Ishikawa (cell line): ENCODE results near the gene BMPR1A.

Source experiments
- CEBPB ChIP-seq: IDR thresholded peaks from 2 replicates; pipeline ENCODE4 v1.6.1; 2012
- CREB1 ChIP-seq: IDR thresholded peaks from 2 replicates; pipeline ENCODE4 v1.6.1; 2012; ENCODE audit warnings: low read depth
- EGR1 ChIP-seq: IDR thresholded peaks from 2 replicates; pipeline ENCODE4 v1.6.1; 2012
- EP300 ChIP-seq: IDR thresholded peaks from 2 replicates; pipeline ENCODE4 v1.6.1; 2012; ENCODE audit warnings: borderline replicate concordance
- FOXM1 ChIP-seq: IDR thresholded peaks from 2 replicates; pipeline ENCODE4 v1.6.1; 2012; ENCODE audit warnings: low read depth, borderline replicate concordance
- NFIC ChIP-seq: IDR thresholded peaks from 2 replicates; pipeline ENCODE4 v1.6.1; 2012
- RAD21 ChIP-seq: IDR thresholded peaks from 2 replicates; pipeline ENCODE4 v1.6.1; 2012; ENCODE audit warnings: low read depth
- TAF1 ChIP-seq: IDR thresholded peaks from 2 replicates; pipeline ENCODE4 v1.6.1; 2012; ENCODE audit warnings: low read depth, mild to moderate bottlenecking
- TCF12 ChIP-seq: IDR thresholded peaks from 2 replicates; pipeline ENCODE4 v1.6.1; 2012; ENCODE audit warnings: low read depth
- TEAD4 ChIP-seq: IDR thresholded peaks from 2 replicates; pipeline ENCODE4 v1.6.1; 2012
- YY1 ChIP-seq: IDR thresholded peaks from 2 replicates; pipeline ENCODE4 v1.6.1; 2012; ENCODE audit warnings: low read depth
- ZBTB7A ChIP-seq: IDR thresholded peaks from 2 replicates; pipeline ENCODE4 v1.6.1; 2012; ENCODE audit warnings: low read depth
- TF ChIP-seq, protein P1 (sequence below): IDR thresholded peaks from 2 replicates; pipeline ENCODE4 v1.6.1; 2012
- TF ChIP-seq, protein P2 (sequence below): IDR thresholded peaks from 2 replicates; pipeline ENCODE4 v1.6.1; 2012; ENCODE audit warnings: low read depth, mild to moderate bottlenecking
- TF ChIP-seq, protein P3 (sequence below): IDR thresholded peaks from 2 replicates; pipeline ENCODE4 v1.6.1; 2012

The BMPR1A gene

GRCh38 chr10:86861351-86861750 is 104.9 kb downstream of the BMPR1A start:
- TF ChIP-seq TCF12 (no peak), NFIC (no peak), CREB1 (no peak), YY1 (no peak), RAD21 (no peak), EGR1 (no peak), TEAD4 (no peak), ZBTB7A (no peak), TAF1 (no peak), EP300 (no peak), FOXM1 (no peak), CEBPB (no peak)
- TF ChIP-seq, protein P1, sequence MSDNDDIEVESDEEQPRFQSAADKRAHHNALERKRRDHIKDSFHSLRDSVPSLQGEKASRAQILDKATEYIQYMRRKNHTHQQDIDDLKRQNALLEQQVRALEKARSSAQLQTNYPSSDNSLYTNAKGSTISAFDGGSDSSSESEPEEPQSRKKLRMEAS = no peak
- TF ChIP-seq, protein P2, sequence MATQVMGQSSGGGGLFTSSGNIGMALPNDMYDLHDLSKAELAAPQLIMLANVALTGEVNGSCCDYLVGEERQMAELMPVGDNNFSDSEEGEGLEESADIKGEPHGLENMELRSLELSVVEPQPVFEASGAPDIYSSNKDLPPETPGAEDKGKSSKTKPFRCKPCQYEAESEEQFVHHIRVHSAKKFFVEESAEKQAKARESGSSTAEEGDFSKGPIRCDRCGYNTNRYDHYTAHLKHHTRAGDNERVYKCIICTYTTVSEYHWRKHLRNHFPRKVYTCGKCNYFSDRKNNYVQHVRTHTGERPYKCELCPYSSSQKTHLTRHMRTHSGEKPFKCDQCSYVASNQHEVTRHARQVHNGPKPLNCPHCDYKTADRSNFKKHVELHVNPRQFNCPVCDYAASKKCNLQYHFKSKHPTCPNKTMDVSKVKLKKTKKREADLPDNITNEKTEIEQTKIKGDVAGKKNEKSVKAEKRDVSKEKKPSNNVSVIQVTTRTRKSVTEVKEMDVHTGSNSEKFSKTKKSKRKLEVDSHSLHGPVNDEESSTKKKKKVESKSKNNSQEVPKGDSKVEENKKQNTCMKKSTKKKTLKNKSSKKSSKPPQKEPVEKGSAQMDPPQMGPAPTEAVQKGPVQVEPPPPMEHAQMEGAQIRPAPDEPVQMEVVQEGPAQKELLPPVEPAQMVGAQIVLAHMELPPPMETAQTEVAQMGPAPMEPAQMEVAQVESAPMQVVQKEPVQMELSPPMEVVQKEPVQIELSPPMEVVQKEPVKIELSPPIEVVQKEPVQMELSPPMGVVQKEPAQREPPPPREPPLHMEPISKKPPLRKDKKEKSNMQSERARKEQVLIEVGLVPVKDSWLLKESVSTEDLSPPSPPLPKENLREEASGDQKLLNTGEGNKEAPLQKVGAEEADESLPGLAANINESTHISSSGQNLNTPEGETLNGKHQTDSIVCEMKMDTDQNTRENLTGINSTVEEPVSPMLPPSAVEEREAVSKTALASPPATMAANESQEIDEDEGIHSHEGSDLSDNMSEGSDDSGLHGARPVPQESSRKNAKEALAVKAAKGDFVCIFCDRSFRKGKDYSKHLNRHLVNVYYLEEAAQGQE = no peak
- TF ChIP-seq, protein P3, sequence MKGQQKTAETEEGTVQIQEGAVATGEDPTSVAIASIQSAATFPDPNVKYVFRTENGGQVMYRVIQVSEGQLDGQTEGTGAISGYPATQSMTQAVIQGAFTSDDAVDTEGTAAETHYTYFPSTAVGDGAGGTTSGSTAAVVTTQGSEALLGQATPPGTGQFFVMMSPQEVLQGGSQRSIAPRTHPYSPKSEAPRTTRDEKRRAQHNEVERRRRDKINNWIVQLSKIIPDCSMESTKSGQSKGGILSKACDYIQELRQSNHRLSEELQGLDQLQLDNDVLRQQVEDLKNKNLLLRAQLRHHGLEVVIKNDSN = no peak

DNA sequence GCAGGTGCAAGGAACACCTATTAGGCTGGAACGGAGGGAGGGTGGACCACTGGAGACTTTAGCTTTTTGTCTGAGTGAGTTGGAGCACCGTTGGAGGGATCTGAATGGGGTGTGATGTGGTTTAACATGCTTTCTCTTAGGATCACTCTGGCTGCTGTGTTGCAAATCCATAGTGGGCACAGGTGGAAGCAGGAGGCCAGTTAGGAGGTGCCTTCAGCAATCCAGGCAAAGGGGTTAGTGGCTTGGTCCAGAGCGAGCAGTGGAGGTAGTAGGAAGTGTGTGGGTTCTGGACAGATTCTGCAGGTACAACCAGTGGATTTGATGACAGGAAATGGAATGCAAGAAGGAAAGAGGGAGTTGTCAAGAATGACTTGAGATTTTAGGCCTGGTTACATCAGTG is 106.0 kb downstream of the BMPR1A start:
- no peak for TF ChIP-seq CEBPB
- no peak for TF ChIP-seq TEAD4
- no peak for TF ChIP-seq EGR1
- TF ChIP-seq, protein P2 = no peak
- TF ChIP-seq, protein P3 = no peak
- TF ChIP-seq TAF1 = no peak
- TF ChIP-seq YY1 = no peak
- TF ChIP-seq, protein P1 = no peak
- TF ChIP-seq TCF12 = no peak
- TF ChIP-seq EP300 = no peak

GRCh38 chr10:86862786-86863483 is 106.5 kb downstream of the BMPR1A start:
- TF ChIP-seq YY1 = no peak
- no peak for TF ChIP-seq TAF1
- TF ChIP-seq, protein P3 = no peak
- no peak for TF ChIP-seq TEAD4
- no peak for TF ChIP-seq ZBTB7A
- TF ChIP-seq EP300 = no peak
- TF ChIP-seq RAD21 = no peak
- no peak for TF ChIP-seq TCF12
- no peak for TF ChIP-seq CEBPB
- no peak for TF ChIP-seq CREB1
- TF ChIP-seq, protein P1 = no peak
- TF ChIP-seq, protein P2 = no peak
- no peak for TF ChIP-seq EGR1
- TF ChIP-seq FOXM1 = no peak
- no peak for TF ChIP-seq NFIC

GRCh38 chr10:86863484-86863842 is 107.0 kb downstream of the BMPR1A start:
- TF ChIP-seq ZBTB7A (no peak), TAF1 (no peak), EP300 (no peak), FOXM1 (no peak), CEBPB (no peak), TEAD4 (no peak), EGR1 (no peak)
- TF ChIP-seq, protein P2 = no peak
